NCI-H446 treated with DMSO at 0.1 percent for 48 hours (cell line): ENCODE data around the gene ANKZF1.

Source experiments
- DNase-seq: peaks from one replicate; lab custom pipeline; 2025; lab: John Stamatoyannopoulos, UW

The ANKZF1 gene

GRCh38 chr2:219228041-219228910, 1.3 kb upstream of the ANKZF1 start:
- DNase-seq, result no peak

- no peak for DNase-seq
Observed at GRCh38 chr2:219228911-219229304, 698 bp upstream of the ANKZF1 start.

- no peak for DNase-seq
Observed at GRCh38 chr2:219230059-219230540, 494 bp downstream of the ANKZF1 start.

- no peak for DNase-seq
Observed at GRCh38 chr2:219234331-219234730, 4.7 kb downstream of the ANKZF1 start.

GRCh38 chr2:219243291-219243761, 13.7 kb downstream of the ANKZF1 start:
- DNase-seq, result no peak

GRCh38 chr2:219244789-219245147, 15.2 kb downstream of the ANKZF1 start:
- no peak for DNase-seq

GRCh38 chr2:219245148-219245898, 15.7 kb downstream of the ANKZF1 start, which contains the start of the genes GLB1L and STK16:
GLB1L (minus strand) TSS chr2:219245444; CDS start chr2:219243573, 1,871 bp downstream.
STK16 (plus strand) TSS chr2:219245479; CDS start chr2:219246000, 521 bp downstream.
- DNase-seq, result peak; percentile 46

GRCh38 chr2:219245899-219246230, 16.3 kb downstream of the ANKZF1 start:
- DNase-seq, result no peak

GRCh38 chr2:219246559-219246958, 17.0 kb downstream of the ANKZF1 start:
- no peak for DNase-seq

GRCh38 chr2:219247678-219248642, 18.4 kb downstream of the ANKZF1 start:
- no peak for DNase-seq

GRCh38 chr2:219248845-219249202, 19.2 kb downstream of the ANKZF1 start:
- no peak for DNase-seq

- DNase-seq, result peak; percentile 78
Observed at GRCh38 chr2:219249203-219249980, 19.8 kb downstream of the ANKZF1 start.

GRCh38 chr2:219250049-219250781, 20.6 kb downstream of the ANKZF1 start:
- DNase-seq, result no peak

GRCh38 chr2:219251656-219252055, 22.1 kb downstream of the ANKZF1 start:
- no peak for DNase-seq

- DNase-seq, result no peak
Observed at GRCh38 chr2:219252084-219252483, 22.5 kb downstream of the ANKZF1 start.

GRCh38 chr2:219252570-219252899, 22.9 kb downstream of the ANKZF1 start:
- no peak for DNase-seq

- DNase-seq, result no peak
Observed at GRCh38 chr2:219252900-219253752, 23.5 kb downstream of the ANKZF1 start, which contains the start of gene TUBA4B. TUBA4B (plus strand) TSS chr2:219253243; CDS start chr2:219253408, 165 bp downstream.

GRCh38 chr2:219253753-219254589, 24.4 kb downstream of the ANKZF1 start, which contains the start of gene TUBA4A:
TUBA4A (minus strand) TSS chr2:219253918; CDS start chr2:219253858, 60 bp downstream.
- DNase-seq, result peak; percentile 47
